Endothelial cell of umbilical vein (primary cell): ENCODE results near the gene GABARAPL2. TPM values are rescaled to one million over a fixed set of nuclear protein-coding genes. Genes with fewer than 3 reads are reported as not detected.

ENCODE experiments used
- BruUV-seq: library from RNA; stranded (reverse); fragments of 400-500 nt; replicated peaks from 2 replicates; lab custom pipeline; 2021; lab: Mats Ljungman, UMichigan
- CTCF ChIA-PET: fragments of 300-600, 350-600 bp; sonication (Branson Sonifier 250); formaldehyde crosslinking; loops from one replicate; lab custom pipeline; 2021; ENCODE audit warnings: antibody characterized with exemption, inconsistent platforms; lab: Charles Lee
- POLR2A ChIA-PET: fragments of 300-600, 350-600 bp; sonication (Branson Sonifier 250); formaldehyde crosslinking; loops from one replicate; lab custom pipeline; 2021; ENCODE audit warnings: antibody characterized with exemption, inconsistent platforms; lab: Charles Lee
- DNase-seq: peaks from one replicate; pipeline ENCODE4 v3.0.0-alpha.2; 2011; ENCODE audit warnings: low read depth, low spot score
- FAIRE-seq: peaks from 2 replicates; lab custom pipeline; 2011; peaks lifted over from hg19 to GRCh38; lab: Jason Lieb, UNC
- H2AFZ ChIP-seq: 2 replicates; pipeline ENCODE4 v1.6.0; 2012; ENCODE audit warnings: low read depth, low read length, control low read depth, inconsistent platforms
- H3K27ac ChIP-seq: 2 replicates; pipeline ENCODE4 v1.5.1; 2011; ENCODE audit warnings: low read depth, mild to moderate bottlenecking, control low read depth, low read length, moderate library complexity; ENCODE audit not compliant: insufficient read depth
- H3K27me3 ChIP-seq, 2 experiments: 2 replicates each; pipeline versions ENCODE4 v1.6.0 to v1.6.1; 2011; ENCODE audit warnings: low read length in 2 of 2, mixed read lengths in 1 of 2; ENCODE audit not compliant: control insufficient read depth in 2 of 2, insufficient read depth in 2 of 2
- H3K36me3 ChIP-seq, 2 experiments: 2 replicates in 1 of 2; 3 replicates in 1 of 2; pipeline ENCODE4 v1.5.1; 2011; ENCODE audit warnings: low read length in 2 of 2, mild to moderate bottlenecking in 1 of 2, moderate library complexity in 1 of 2; ENCODE audit not compliant: control insufficient read depth in 2 of 2, insufficient read depth in 2 of 2; ENCODE audit errors: extremely low read depth in 1 of 2
- H3K4me1 ChIP-seq: 3 replicates; pipeline ENCODE4 v1.5.1; 2011; ENCODE audit warnings: mild to moderate bottlenecking, low read length; ENCODE audit not compliant: control insufficient read depth, insufficient read depth; ENCODE audit errors: extremely low read depth
- H3K4me2 ChIP-seq: 2 replicates; pipeline ENCODE4 v1.6.1; 2011; ENCODE audit warnings: low read length, control low read depth, mixed read lengths; ENCODE audit not compliant: insufficient read depth
- H3K4me3 ChIP-seq, 3 experiments: fragments of 200-600 bp in 1 of 3; sonication (generic), shearing (Covaris generic) in 1 of 3; replicated peaks in 1 of 3; 2 replicates each; pipeline ENCODE4 v1.5.1; 2011 to 2016; ENCODE audit warnings: control low read depth in 3 of 3, low read length in 3 of 3, mild to moderate bottlenecking in 2 of 3, inconsistent platforms in 1 of 3, low read depth in 1 of 3, moderate library complexity in 1 of 3; ENCODE audit not compliant: insufficient read depth in 1 of 3
- H3K79me2 ChIP-seq: 2 replicates; pipeline ENCODE4 v1.6.0; 2012; ENCODE audit warnings: low read length, inconsistent platforms; ENCODE audit not compliant: control insufficient read depth, insufficient read depth
- H3K9ac ChIP-seq: replicated peaks from 2 replicates; pipeline ENCODE3; 2011; ENCODE audit warnings: low read length, control low read depth; ENCODE audit not compliant: insufficient read depth; ENCODE audit errors: extremely low read depth
- H3K9me1 ChIP-seq: replicated peaks from 3 replicates; pipeline ENCODE4 v1.6.0; 2011; ENCODE audit warnings: mild to moderate bottlenecking, low read length; ENCODE audit not compliant: control insufficient read depth, insufficient read depth; ENCODE audit errors: extremely low read depth
- H3K9me3 ChIP-seq: replicated peaks from 2 replicates; pipeline ENCODE4 v1.5.1; 2012; ENCODE audit warnings: low read length, inconsistent platforms; ENCODE audit not compliant: control insufficient read depth, insufficient read depth
- H4K20me1 ChIP-seq: replicated peaks from 2 replicates; pipeline ENCODE3; 2011; ENCODE audit warnings: mild to moderate bottlenecking, low read length; ENCODE audit not compliant: control insufficient read depth, insufficient read depth; ENCODE audit errors: extremely low read depth
- CTCF ChIP-seq, 2 donors: IDR thresholded peaks; 1 replicate in 1 of 2; 2 replicates in 1 of 2; pipeline ENCODE4 v1.5.1; 2011; ENCODE audit warnings: low read length in 2 of 2, mild to moderate bottlenecking in 2 of 2, moderate library complexity in 2 of 2, control low read depth in 1 of 2, inconsistent platforms in 1 of 2, low read depth in 1 of 2; ENCODE audit not compliant: insufficient read depth in 1 of 2; ENCODE audit errors: extremely low read depth in 1 of 2
- GATA2 ChIP-seq: IDR thresholded peaks from 2 replicates; pipeline ENCODE4 v1.7.0; 2011; ENCODE audit warnings: low read depth, mild to moderate bottlenecking, moderate library complexity, mixed read lengths, low read length; ENCODE audit not compliant: insufficient read length, insufficient read depth
- MAX ChIP-seq: IDR thresholded peaks from 2 replicates; pipeline ENCODE4 v1.6.1; 2011; ENCODE audit not compliant: insufficient read depth, insufficient read length
- MYC ChIP-seq: IDR thresholded peaks from one replicate; pipeline ENCODE4 v1.6.1; 2011; ENCODE audit warnings: mild to moderate bottlenecking, low read depth, low read length
- POLR2AphosphoS5 ChIP-seq: IDR thresholded peaks from 2 replicates; pipeline ENCODE4 v1.6.1; 2012; ENCODE audit warnings: low read depth, mild to moderate bottlenecking, control low read depth, low read length, moderate library complexity; ENCODE audit not compliant: insufficient read depth
- dilution Hi-C: fragments of 300-500 bp; cut with MboI; formaldehyde crosslinking; loops from one replicate; pipeline ENCODE4 v1.15.0; 2019; ENCODE audit warnings: low sequenced_read_pairs; ENCODE audit not compliant: extremely low pct_ligation_motif_present
- intact Hi-C: fragments of 100-400 bp; cut with micrococcal nuclease; formaldehyde crosslinking; loops from one replicate; pipeline ENCODE4 v1.10.0; 2022
- polyA plus RNA-seq, 4 experiments: library from polyadenylated mRNA; depleted of rRNA in 3 of 4; stranded (reverse) in 3 of 4; unstranded in 1 of 4; fragments of >200 nt; gene quantifications; 2 replicates each; pipeline versions ENCODE4 v1.2.1 to v1.2.3, GENCODE V29; 2011 to 2012; ENCODE audit warnings: missing spikeins in 1 of 4
- total RNA-seq: library from RNA; stranded (reverse); gene quantifications from 2 replicates; pipeline ENCODE4 v1.2.3, GENCODE V29; 2021

Gene GABARAPL2
- total and polyA plus RNA-seq, 2 donors (not counting 3 experiments of a cell fraction or from before 2014, with no cell fraction given): 77.9 to 84.5 TPM

- dilution Hi-C loops: no loop called here
- BruUV-seq: no TSS peak
- no peaks in the 10 kb centered on the region for H3K9me1 ChIP-seq
Measured at GRCh38 chr16:75588716-75589115, 22.5 kb downstream of the GABARAPL2 start.

More at GRCh38 chr16:75588716-75589115, 22.5 kb downstream of the GABARAPL2 start:
- no peak for FAIRE-seq
- Histone ChIP-seq H3K4me2 (no peak overlapping the region), H3K79me2 (no peaks in the 10 kb centered on the region), H3K9ac (no peak overlapping the region), H3K4me3 (no peak overlapping the region), H3K27ac (no peak overlapping the region), H3K9me3 (no peaks in the 10 kb centered on the region), H3K36me3 (peaks cover 0 to 3% of the 10 kb centered on the region in 2 experiments), H3K4me1 (no peaks in the 10 kb centered on the region), H3K27me3 (no peaks in the 10 kb centered on the region), H2AFZ (no peak overlapping the region), H4K20me1 (no peaks in the 10 kb centered on the region)
- TF ChIP-seq POLR2AphosphoS5: no peak
- TF ChIP-seq MYC: no peak
- TF ChIP-seq CTCF (IDR thresholded peaks at IDR 0.05; ENCODE audit: extremely low read depth in 1 of 2, insufficient read depth in 1 of 2, low read depth in 1 of 2, low read length in 2 of 2): no peak
- no peak for TF ChIP-seq MAX
- no peak for TF ChIP-seq GATA2
- ChIA-PET POLR2A (no interaction called here), CTCF (interaction anchor here (2.7 kb wide), 1 partner anchor 72 kb away, joined by 6 read pairs; no protein-coding TSS in a partner anchor)
- DNase-seq: no peak
- intact Hi-C loops: no loop called here
